GM18873 (cell line): ENCODE measurements around the gene WDR46.
"Not testable (repeated sequence)": the region's sequence is repeated elsewhere in the genome, so short reads cannot be mapped to it uniquely, and the experiment has no call there.

ENCODE experiments used
- ATAC-seq: cut with Tn5 transposase; IDR thresholded peaks from one replicate; pipeline ENCODE4 v1.9.1; 2021; ENCODE audit warnings: mild to moderate bottlenecking, moderate library complexity, moderate number of reproducible peaks; ENCODE audit not compliant: unreplicated experiment, low FRiP score

WDR46 gene

DNA sequence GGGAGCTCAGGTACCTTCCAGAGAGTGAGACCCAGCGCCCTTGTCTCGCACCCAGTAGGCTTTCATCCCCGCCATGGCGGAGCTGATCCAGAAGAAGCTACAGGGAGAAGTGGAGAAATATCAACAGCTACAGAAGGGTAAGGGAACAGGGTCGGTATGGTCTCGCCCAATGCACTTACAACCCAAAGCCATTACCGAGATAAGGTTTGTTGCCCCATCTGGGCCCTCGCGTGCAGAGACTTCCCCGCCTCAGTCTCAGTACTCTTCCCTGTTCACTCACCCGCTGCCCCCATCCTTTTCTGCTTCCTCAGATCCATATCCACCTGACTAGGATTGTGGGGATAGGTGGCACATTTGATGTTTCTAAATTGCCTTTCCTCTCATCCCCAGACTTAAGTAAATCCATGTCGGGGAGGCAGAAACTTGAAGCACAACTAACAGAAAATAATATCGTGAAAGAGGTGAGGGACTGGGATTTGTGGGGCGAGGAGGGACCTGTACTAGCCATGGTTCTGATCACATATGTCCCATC lies 811 bp upstream of the WDR46 start:
- peak; percentile 6 for ATAC-seq

DNA sequence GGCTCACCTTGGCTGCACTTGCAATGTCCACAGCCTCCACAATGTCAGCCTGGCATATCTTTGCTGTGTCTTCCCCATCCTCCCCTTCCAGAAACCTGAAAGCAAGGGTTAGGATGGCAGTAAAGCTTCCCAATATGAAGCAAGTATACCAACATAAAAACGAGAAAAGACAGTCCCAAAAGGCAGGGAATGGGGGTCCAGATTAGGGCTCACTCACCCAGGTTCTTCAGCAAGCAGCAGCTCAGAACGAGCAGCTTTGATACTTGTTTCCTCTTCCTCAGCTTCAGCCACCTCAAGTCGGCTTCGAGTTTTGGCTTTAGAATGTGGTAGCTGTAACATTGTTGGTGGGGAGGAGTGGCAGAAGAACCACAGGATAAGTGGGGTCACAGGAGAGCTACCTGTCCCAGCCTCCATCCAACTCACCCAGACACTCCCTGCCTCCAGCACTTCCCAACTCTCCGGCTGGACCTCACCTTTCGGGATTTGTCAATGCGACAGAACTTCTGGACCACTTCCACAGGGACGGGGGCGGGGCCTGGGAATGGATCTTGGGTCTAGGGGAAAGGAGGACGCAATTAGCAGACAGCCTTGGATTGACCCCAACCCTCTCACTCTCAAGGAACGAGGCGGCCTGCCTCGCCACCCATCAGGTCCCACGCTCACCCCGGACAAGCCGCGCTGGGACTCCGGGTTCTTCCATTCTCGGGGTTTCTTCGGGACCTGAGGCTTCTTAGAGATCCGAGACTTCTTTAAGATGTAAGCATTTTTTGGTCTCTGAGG lies 708 bp downstream of the WDR46 start:
- ATAC-seq, result no peak

DNA sequence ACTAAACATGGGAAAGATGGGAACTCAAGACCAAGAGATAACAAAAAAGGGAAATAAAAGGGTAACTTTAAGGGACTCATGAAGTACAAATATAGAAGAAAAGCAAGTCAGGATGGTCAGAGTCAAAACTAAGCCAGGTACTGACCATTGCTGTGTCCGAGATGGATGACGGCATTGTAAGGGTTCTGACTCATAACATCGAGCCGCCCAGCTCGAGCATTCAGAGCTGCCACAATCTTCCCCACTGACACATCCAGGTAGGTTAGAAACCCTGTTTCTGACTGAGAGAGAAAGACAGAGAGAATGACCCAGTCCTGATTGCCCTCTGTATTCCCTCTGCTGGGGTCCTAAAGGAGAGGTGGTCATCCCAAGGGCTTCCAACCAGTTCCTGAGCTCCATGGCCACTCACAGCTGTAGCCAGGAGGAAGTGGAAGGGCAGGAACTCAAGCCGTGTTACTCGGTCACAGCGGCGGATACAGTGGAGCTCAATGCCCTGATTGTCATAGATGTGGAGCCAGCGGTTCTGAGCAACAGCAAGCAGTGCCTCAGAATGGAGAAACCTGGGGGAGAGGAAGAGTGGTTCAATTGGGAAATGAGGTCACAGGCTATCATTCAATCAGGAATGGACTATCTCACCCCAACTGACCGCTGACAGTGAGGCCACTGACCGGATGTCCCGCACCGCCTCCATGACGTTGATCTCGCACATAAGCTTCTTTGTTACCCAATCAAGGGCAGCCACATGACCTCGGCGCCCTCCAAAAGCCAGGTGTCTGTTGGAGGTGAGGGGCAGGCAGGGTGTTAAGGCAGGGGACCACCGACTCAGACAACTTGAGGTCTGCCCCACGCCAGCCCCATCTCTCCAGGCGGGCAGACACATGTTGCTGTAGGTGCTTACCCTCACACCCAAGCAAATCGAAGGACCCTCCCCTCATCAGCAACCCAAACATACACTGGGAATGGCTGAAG lies 1.8 kb downstream of the WDR46 start:
- ATAC-seq, result no peak

DNA sequence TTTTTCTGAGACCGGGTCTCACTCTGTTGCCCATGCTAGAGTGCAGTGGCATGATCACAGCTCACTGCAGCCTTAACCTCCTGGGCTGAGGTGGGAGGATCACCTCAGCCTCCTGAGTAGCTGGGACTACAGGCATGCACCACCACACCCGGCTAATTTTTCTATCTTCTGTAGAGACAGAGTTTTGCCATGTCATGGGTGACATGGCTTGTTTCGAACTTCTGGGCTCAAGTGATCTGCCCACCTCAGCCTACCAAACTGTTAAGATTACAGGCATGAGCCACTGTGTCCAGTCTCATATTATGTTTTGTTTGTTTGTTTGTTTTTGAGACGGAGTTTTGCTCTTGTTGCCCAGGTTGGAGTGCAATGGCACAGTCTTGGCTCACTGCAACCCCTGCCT lies 3.8 kb downstream of the WDR46 start:
- ATAC-seq, result not testable (repeated sequence)

DNA sequence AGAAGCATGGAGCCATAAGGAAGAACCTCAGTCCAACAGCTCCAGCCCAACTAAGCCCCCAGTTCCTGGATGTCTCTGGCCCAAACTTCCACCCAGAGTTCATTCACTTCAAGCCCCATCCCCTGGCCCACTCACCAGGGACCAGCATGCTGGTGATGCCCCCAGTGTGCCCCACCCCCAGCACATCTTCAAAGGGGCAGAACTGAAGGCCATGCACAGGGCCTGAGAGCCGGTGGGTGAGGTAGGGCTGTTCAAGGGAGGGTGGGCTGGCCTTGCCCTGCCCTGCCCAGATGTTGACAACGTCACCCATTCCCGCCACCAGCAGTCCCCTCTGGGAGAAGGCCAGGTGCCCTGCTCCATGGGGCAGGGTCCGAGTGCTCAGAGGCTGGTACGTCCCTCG lies 8.5 kb downstream of the WDR46 start:
- ATAC-seq, result no peak

DNA sequence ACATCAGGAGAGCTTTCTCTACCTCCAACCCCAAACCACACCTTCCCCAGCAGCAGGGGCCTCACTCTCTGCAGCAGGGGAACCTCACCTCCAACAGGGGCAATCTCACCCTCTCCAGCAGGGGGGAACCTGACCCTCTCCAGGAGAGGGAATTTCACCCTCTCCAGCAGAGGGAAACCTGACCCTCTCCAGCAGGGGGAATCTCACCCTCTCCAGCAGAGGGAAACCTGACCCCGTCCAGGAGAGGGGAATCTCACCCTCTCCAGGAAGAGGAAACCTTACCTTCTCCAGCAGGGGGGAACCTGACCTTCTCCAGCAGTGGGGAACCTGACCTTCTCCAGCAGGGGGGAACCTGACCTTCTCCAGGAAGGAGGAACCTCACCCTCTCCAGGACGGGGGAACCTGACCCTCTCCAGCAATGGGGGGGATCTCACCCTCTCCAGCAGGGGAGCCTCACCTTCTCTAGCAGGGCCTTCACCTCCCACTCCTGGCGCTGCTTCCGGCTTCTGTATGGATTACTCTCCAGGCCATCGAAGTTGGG lies 9.0 kb downstream of the WDR46 start:
- no peak for ATAC-seq

DNA sequence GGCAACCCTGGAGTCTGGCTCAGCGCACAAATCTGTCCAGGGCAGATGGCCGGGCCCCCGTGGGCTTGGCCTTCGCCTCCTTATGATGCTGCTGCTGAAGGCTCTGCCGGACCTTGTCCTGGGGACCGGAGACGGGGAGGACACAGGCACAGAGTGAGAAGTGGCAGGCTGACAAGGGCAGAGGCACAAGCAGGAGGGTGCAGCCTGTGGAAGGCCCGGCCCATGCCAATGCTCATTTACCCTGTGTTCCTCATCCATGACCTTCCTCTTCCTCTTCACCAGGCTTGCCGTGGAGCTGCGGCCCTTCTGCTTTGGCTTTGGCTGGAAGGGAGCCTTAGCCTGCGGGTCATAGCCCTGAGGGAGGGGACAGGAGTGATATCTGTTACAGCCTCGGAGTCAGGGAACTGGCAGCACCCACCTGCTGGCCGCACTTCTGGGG lies 9.8 kb downstream of the WDR46 start:
- no peak for ATAC-seq

DNA sequence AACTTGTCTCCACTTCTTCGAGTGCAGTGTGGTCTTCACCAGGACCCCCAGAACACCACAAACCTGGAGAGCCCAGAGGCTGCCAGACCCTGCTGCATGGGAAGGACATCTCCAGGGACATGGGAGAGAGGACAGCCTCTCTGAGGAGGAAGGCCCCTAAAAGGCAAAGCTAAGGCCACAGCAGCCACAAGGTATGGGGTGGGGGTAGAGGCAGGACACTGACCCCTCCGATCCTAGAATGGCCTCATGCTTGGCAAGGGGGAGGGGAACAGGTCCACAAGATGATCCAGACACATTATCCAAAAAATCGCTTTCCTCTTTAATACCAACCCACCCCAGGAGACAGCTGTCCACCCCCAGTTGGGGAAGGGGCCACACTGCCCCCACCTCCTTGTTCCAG lies 10.2 kb downstream of the WDR46 start:
- ATAC-seq, result no peak

DNA sequence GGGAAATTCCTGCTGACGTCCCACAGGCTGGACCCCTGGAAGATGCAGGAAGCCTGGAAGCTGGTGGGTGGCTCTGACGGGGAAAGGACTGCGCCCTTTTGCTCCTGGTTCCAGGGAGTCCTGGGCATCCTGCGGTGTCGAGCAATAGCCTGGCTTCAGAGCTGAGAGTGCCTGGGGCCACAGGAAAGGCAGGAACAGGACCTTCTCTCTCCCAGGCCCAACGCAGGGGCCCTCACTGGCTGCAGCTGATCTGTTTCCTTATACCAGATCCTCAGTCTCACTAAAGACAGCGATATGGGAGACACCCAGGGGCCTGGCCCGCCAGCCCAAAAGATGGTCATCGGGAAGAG lies 10.7 kb downstream of the WDR46 start:
- no peak for ATAC-seq

DNA sequence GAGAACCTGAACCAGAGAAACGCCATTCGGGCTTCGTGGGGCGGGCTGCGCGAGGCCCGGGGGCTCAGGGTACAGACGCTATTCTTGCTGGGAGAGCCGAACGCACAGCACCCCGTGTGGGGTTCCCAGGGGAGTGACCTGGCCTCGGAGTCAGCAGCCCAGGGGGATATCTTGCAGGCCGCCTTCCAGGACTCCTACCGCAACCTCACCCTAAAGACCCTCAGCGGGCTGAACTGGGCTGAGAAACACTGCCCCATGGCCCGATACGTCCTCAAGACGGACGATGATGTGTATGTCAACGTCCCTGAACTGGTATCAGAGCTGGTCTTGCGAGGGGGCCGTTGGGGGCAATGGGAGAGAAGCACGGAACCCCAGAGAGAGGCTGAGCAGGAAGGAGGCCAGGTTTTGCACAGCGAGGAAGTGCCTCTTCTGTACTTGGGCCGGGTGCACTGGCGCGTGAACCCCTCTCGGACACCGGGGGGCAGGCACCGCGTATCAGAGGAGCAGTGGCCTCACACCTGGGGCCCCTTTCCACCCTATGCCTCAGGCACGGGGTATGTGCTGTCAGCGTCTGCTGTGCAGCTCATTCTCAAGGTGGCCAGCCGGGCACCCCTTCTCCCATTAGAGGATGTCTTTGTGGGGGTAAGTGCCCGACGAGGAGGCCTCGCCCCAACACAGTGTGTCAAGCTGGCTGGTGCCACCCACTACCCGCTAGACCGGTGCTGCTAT lies 11.2 kb downstream of the WDR46 start:
- no peak for ATAC-seq

DNA sequence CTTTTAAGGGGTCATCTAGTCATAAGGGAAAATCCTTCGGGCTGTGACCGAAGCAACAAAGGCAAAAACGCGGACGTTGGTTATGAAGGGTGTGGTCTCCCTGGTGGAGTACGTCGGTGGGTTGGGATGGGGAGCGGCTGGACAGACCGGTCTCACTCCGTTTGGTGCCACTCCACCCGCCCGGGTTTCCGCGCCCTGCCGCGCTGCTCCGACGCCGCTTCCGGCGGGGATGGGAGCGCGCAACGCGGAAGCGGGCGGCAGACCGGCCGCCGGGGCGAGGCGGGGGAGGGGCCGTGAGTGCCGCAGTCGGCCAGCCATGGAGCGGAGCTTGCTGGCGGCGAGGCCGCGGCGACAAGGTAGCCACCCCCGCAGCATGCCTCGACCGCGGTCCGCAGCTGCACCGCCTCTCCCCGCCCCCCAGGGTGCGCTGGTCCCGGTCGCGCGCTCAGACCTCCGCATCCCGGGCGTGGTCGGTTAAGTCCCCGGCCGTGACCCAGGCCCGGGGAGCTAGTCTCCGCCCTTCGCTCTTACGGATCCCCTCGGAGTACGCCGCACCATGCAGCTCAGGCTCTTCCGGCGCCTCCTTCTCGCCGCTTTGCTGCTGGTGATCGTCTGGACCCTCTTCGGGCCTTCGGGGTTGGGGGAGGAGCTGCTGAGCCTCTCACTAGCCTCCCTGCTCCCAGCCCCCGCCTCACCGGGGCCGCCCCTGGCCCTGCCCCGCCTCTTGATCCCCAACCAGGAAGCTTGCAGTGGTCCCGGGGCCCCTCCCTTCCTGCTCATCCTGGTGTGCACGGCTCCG lies 12.0 kb downstream of the WDR46 start, which contains the start of gene B3GALT4:
Gene B3GALT4 (plus strand): TSS at position 260 of the 799 bp plus-strand sequence. CDS start 297 bp downstream, at position 557.
- peak; percentile 36 for ATAC-seq

DNA sequence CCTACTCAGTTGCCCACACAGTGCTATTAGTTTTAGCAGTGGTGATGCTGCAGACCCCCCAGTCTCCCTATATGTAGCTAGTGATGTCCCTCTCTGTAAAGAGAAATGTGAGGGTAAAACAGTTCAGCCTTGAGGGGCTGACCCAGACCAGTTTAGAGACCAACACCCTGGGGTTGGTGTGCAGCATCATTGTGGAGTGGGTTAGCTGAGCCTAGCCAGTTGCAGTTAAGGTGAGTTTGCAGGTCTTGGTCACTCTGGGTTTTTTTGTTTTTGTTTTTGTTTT lies 12.5 kb downstream of the WDR46 start:
- no peak for ATAC-seq

DNA sequence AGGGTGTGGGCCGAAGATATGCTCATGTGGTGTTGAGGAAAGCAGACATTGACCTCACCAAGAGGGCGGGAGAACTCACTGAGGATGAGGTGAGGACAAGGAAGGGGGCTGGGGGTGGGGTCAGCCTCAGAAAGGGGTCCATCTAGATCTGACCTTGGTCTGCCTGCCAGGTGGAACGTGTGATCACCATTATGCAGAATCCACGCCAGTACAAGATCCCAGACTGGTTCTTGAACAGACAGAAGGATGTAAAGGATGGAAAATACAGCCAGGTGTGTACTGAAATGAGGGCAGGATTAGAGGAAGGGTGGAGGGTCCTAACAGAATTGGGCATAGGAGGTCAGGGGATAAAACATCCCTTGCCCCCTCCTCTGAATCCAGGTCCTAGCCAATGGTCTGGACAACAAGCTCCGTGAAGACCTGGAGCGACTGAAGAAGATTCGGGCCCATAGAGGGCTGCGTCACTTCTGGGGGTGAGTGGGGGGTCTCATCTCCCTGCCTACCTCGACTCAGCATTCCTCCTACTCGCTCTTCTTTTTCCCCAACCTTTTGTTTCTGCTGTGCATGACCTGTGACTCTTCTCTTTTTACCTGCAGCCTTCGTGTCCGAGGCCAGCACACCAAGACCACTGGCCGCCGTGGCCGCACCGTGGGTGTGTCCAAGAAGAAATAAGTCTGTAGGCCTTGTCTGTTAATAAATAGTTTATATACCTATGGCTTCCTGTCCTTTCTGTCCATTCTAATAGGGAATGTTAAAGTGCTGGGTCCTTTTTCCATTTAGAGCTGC lies 13.1 kb downstream of the WDR46 start:
- ATAC-seq, result not testable (repeated sequence)

DNA sequence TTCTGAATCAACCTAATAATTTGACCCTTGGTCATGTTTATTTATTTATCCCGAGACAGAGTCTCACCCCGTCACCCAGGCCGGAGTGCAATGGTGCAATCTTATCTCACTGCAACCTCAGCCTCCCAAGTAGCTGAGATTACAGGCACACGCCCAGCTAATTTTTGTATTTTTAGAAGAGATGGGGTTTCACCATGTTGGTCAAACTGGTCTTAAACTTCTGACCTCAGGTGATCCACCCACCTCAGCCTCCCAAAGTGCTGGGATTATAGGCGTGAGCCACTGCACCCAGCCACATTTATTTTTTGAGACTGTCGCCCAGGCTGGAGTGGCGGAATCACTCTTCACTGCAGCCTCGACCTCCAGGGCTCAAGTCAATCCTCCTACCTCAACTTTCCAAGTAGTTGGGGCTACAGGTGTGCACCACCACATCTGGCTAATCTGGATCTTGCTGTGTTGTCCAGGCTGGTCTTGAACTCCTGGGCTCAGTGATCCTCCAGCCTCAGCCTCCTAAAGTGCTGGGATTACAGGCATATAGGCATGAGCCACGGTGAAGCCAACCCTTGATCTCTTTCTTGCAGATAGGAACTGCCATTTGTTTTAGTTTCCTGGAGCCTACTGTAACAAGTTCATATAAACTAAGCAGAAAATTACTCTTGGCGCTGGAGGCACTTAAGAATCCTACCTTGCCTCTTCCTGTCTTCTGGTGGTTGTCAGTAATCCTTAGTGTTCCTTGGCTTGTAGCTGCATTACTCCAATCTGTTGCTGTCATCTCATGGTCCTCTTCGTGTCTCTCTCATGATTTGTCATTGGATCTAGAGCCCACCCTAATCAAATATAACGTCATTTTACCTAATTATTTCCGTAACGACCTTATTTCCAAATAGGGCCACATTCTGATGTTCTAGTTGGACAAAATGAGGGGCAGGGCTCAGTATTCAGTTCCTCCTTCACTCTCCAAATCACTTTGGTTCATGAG lies 14.8 kb downstream of the WDR46 start:
- ATAC-seq, result no peak

DNA sequence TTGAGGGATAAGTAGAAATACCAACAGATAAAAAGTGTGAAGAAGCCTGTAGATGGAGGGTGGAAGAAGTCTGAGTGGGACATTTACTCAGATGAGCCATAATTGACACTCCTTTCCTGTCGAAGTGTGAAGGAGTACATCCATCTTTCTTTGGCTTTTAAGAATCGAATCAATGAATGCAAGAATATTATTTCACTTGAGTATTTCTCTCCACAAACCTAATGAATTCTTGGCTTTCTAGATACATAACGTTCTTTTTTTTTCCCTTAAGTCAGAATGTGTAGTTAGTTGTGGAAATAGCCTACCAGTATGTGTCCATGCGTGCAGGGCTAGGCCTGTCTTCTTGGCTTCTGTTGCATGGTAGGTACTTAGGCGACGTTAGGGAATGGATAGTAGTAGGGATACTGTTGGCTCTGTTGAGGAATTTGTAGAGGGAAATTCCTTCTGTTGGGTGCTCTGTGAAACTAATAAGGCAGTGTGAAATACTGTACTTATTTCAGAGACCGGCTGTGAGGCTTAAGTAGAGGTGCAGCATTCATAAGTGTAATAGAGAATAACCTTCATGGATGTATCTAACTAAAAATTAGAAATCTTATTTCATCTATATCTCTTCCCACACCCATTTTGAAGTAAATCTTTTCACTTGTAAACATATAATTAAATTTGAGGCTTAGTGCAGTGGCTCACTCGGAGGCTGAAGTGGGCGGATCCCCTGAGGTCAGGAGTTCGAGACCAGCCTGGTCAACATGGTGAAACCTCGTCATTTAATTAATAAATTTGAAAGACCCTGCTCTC lies 15.7 kb downstream of the WDR46 start:
- ATAC-seq, result no peak

DNA sequence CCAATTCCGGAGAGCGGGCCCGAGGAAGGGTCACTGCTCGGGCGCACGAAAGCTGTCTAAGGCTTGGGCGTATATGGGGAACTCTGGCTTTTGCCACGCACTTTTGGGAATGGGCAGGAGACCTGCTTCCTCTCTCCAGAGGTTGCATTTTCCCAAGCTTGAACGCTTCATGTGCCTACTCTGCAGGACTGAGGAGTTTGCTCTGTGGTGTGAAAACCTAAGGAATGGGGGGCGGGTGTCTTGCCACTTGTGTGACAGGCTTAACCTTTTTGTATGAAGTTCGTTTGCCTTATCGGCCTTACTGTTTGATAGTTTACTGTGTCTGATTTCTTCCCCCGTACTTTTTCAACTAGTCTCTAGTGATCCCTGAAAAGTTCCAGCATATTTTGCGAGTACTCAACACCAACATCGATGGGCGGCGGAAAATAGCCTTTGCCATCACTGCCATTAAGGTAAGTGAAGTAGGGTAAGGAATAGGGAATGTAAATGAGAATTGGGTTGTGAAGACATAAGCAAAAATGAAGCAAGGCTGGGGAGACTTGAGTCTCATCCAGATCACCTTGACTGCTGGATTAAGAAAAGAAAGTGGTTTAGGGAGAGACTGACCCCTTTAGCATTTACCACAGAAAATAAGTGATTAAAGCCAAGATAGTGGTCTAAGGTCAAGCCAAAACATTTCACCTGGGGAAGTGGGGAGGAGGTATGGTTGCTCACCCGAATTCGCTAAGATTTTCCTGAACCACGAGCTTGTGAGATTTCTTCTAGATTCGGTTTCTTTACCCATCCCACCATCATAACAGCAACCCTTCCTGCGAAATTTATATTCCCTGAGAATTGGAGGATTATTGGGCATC lies 16.5 kb downstream of the WDR46 start:
- no peak for ATAC-seq
